Measurements from ENCODE around the gene L3MBTL3.

Gene L3MBTL3

GRCh38 chr6:130188207-130188899, 170.0 kb downstream of the L3MBTL3 start:
- no peak for DNase-seq

- DNase-seq, result no peak
Measured at GRCh38 chr6:130189531-130190397, 171.4 kb downstream of the L3MBTL3 start.

Data from NCI-H1417 treated with DMSO at 0.1 percent for 48 hours (cell line).